GM18907 (cell line): Measurements from ENCODE around the gene TMEM108.

ENCODE experiments used
- ATAC-seq: cut with Tn5 transposase; IDR thresholded peaks from one replicate; pipeline ENCODE4 v1.9.1; 2021; ENCODE audit warnings: mild to moderate bottlenecking, moderate library complexity; ENCODE audit not compliant: unreplicated experiment

Gene TMEM108

DNA sequence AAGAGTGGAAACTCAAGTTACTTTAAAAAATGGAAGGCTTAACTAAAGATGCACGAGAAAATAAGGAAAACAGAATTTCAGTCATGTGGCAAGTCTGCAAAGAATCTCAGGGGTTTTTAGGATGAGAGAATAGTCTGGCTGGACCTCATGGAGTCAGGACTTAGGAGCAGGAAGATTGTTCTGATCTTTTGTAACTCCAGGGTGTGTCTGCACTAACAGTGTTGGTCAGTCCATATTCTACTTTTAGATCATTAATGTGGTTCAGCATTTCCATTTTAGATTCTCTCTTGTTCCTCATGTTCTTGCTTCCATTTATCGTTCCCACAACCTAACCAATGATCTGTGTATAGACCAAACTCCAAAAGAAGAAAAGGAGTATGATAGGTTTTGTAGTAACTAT is 15.3 kb downstream of the TMEM108 start:
- ATAC-seq = no peak

DNA sequence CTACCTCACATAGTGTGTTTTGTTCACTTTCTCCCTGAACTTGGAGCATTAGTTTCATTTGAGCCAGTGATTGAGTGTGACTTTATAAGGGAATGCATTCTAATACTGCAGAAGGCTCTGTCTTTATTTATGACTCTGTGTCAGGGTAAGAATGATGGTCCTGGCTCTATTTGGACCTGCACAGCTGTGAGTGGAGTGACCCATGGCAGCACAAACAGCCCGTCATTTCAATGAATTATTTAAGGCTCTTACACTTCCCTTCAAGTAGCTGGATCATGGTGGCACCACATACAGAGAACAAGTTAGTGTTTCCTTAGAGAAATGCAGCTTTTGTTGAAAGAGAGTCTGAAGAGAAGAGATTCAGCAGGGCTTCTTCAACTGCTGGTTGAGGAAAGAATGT is 16.4 kb downstream of the TMEM108 start:
- no peak for ATAC-seq

DNA sequence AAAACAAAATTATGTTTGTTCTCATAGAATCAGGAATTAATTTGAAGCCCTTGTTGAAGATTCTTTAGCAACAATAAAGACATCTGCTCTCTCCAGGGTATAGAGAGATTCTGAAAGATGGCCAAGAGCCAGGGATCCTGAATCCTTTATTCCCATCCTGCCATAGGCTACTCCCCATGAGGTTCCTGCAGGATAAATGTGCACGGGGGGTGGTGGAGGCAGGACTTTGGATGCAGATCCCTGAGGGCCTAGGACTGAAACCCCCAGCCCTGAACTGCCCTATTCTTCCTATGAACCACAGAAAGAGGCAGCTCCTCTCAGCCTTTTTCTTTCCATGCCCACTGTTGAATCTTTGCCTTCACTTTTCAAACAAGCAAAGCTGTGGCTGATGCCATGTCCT is 17.1 kb downstream of the TMEM108 start:
- no peak for ATAC-seq

DNA sequence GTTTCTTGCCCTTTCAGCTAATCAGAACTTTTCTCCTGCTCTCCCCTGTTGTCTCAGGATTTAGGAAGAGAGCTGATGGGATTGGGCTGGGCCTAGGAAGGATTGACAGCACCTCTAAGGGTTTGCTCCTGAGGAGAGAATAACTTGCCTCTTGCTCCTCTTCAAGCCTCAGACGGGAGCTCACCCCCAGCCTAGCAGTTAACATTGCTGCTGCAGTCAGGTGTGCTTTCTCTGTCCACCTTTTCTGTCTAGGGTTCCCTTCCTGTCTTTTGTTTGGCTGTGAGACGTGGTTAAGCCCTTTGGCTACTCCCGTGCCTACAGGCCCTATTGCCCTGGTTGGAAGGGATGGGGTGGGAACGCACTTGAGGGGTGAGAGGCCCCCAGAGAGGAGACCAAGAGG is 20.1 kb downstream of the TMEM108 start:
- ATAC-seq = no peak

DNA sequence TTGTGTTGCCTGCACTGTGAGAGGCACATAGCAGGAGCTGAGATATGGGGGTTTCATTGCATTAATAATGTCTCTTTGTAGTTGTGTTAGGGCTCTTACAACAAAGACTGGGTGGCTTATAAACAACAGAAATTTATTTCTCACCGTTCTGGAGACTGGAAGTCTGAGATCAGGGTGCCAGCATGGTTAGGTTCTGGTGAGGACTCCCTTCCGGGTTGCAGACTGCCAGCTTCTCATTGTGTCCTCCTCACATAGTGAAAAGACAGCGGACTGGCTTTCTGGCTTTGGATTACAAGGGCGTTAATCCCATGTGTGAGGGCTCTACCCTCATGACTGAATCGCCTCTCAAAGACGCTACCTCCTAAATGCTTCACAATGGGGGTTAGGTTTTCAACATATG is 20.6 kb downstream of the TMEM108 start:
- no peak for ATAC-seq

DNA sequence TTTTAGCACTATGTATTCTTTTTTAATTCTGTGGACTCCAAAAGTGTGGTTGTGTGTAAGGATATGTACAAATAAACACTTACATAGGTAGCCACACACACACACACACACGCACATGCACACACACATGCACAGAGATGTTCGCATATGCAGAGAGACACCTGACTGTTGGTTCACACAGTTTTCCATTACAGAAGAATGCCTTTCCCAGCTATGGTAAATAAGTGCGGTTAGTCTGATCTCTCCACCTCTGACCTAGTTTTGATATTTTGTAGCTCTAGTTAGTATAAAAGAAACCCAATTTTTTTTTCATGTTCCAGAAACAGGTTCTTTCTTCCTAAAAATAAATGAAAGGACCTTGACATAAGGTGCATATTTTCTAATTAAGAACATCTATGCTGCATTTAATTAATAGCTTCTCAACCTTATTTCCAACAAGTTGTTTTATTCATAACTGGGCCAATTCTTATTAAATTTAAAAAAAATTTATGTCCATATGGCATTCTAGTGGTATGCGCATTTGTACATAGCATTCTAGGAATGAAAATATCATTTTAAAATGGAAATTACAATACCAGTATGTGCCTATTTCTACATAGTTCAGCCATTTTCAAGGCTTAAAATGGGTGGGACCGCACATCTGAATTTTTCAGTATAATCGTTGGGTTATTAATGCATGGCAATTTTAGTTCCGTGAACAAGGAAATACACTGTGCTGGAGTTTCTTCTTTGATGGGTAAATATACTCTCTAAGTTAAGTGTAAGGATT is 27.2 kb downstream of the TMEM108 start:
- no peak for ATAC-seq

DNA sequence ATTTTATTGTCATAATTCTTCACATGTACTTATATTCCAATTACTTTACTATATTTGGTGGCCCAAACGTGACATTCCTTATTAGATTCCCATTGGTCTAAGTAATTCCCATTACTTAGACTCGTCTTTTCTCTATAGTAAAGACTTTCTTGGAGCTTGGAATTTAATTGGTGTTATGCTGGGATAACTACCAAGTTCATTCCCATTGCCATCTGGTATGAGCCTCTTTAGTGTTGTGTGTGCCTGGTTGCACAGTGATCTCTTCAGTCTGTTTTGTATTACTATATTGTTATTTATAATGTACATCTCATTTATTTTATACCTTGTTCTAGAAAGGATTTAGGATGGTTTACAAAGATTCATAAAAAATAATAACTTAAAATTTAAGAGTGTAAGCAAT is 27.8 kb downstream of the TMEM108 start:
- ATAC-seq = no peak

DNA sequence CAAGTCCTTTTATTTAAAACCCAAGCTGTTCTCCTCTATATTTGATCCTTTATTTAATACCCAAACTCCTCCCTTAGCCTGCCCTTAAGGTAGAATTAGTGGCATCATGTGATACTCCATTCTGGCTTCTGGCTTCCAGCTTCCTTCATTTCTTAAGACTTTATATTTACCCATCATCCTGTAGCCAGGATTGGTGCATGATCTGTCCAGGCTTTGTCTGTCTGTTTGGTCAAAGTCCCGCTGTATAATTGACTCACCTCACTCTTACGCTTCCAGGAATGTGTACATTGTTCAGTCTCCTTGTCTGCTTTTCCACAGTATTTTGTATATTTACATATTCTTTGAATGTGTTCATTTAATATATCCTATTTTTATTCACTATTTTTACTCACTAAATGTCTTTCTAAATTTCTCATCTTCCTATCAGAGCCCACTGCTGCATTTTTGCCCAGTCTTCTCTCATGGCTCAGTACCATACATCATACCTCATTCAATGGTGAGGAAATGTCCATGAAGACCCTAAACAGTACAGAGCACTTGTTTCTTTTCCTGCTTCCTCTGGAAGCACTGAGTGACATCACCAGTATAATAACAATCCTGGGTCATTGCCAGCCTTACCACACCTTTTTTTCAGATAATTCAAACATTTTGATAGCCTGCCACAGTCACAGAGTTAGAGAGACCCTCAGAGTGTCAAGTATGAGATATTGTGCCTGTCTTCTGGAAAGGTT is 31.5 kb downstream of the TMEM108 start:
- no peak for ATAC-seq

DNA sequence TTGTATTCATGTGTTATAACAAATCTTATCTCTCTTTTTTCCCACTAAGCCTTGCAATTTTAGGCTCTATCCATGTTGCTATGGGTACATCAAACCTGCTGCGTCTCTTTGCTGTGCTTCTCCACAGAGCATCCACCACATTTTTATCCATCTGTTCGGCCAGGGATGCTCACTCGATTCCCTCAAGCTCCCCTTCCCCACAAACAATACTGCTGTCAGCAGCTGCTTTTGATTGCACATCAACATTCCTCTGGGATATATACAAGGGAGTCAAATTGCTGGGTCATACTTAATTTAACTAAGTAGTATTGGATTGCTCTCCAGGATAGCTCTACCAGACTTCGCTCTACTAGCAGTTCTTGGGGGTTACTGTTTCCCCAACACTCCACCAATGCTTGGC is 36.8 kb downstream of the TMEM108 start:
- no peak for ATAC-seq

DNA sequence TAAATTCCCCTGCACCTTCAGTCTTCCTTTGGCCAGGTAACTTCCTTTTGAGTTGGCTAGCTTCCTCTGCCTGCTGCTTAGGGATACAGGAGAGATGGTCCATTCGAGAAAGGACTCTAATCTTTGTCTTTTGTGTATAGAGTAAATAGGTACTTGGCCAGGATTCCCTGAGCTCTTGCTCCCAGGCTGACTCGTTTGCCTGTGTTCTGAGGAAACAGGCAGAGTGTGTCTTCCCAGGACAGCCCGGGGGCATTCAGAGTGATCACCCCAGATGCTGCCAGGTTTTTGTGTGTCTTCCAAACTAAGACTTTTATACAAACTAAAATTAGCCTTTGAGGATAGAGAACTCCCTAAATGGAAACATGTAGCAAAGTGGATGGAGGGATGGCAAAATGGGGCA is 39.5 kb downstream of the TMEM108 start:
- ATAC-seq = no peak

DNA sequence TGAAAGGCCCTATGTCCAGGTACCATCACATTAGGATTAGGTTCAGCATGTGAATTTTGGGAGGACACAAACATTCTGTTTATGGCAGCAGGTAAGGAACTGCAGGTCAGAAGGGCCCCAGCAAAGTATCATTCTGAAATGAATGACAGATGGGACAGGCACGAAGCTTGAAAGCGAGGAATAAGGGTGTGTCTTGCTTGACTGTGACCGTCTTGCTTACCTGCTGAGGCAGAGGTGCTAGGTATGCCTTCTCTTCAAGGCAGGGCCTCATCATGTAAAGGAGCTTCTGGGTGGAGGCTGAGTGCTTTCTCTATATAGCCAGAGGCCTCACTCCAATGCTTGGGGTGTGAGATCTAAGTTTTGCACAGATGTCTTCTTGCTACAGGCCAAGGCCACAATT is 41.4 kb downstream of the TMEM108 start:
- ATAC-seq = no peak

DNA sequence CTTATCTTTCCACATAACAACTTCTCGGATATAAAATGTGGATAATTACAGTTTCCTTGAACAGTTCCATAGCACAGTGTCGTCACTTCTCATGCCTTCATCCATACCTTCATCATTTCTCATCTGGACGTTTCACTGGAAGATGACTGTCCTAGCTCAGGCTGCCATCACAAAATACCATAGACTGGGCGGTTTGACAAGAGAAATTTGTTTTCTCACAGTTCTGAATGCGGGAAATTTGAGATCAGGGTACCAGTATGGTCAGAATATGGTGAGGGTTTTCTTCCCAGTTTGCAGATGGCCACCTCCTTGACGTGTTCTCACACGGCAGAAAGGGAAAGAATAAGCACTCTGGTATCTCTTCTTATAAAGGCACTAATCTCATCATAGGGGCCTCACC is 42.8 kb downstream of the TMEM108 start:
- no peak for ATAC-seq

DNA sequence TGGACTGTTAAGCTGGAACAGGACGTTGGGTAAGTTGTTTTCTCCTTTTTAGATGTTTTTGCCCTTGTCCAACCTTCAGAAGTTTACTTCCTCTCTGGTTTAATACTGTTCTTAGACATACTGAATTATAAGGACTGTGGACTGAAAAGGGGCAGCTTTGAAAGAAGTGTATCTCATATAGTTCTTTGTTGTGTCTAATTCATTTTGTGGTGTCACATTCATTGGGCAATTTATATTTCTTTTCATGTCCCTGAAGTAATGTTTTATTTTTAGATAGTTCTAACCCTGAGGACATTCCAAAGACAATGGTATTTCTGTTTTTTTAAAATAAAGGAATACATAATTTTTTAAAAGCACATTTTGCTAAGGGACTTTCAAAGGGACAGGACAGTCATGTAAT is 45.2 kb downstream of the TMEM108 start:
- ATAC-seq = no peak

DNA sequence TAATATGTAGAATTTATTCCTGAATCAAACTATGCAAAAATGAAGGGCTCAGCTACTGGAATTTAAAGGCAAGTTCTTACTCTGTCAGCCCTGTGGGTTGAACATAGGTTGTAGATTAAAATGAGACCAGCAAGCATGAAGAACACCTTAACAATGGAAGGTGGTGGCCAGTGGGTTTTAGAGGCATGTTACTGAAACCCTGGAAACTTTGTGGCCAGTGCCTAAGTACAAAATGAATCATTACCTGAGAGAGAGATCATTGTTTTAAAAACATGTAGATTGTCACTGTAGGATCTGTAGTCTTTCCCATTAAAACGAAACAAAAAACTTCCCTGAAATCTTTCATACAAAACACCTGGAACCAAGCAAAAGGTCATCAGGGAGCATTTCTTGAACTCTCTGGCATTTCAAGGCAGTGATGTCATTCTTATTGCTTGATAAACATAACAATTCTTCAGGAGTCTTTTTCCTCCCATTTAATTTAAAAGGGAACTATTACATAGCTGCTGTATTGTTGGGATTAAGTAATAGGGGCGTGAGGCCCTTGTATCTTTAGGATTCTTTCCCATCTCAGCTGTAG is 51.8 kb downstream of the TMEM108 start:
- no peak for ATAC-seq

DNA sequence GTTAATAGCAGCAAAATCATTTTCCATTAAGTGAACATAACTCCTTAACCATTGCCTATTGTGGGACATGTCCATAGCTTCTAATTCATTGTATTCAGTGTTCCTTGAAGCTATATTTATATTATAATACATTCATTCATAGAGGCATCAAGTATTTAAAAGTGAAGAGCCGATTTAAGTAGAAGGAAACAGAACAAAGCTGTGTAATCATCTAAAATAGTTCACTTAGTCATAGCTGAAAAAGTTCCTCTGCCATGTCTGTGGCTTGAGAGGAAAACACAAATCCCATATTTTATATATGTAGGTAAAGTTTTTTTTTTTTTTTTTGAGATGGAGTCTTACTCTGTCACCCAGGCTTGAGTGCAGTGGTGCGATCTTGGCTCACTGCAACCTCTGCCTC is 54.5 kb downstream of the TMEM108 start:
- no peak for ATAC-seq

DNA sequence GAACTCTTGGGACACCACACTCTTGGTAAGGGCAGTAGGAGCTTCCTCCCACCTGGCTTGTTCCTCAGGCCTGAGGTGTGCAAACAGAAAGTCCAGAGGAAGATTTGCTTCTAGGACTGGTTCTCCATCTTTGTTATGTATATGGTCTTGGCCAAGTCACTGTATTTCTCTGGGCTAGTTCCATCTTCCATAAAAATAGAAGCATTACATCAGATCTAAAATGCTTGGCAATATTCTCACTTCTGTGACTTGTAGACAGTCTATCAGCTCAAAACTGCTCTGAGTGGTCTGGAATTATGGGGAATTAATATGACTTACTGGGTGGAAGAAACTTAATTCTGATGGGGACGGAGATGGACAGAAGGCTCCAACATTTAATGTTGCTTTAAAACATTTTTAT is 55.2 kb downstream of the TMEM108 start:
- no peak for ATAC-seq

DNA sequence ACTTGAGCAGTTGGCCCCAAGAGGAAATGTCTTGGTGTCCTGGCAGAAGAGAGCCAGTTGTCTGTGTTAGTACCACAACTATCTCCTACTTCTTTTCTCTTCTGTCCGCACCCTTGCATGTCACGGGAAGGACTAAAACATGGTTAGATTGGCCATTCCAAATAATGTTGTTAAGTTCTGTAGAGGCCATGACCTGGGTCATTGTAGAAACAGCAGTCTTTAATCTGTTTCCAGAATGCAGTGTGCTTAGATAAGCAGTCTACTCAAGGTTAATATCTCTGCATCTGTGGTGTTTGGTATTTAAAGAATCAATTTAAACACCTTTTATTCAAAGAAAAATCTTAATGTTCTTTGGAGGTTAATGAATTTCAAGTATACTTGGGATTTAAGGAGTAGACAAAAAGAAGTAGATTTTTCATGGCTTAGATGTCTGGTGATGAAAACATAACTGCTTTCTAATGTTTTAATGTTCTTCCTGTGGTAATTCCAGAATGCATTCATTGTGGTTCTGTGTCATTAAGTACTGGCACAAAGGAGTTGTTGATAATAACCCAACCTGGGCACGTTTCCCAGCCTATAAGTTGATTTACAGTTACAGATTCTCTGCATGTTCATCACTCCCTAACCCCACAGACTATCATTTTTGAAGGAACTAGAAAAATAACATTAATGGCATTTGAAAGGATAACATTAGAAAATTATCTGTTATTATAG is 58.9 kb downstream of the TMEM108 start:
- ATAC-seq = no peak

DNA sequence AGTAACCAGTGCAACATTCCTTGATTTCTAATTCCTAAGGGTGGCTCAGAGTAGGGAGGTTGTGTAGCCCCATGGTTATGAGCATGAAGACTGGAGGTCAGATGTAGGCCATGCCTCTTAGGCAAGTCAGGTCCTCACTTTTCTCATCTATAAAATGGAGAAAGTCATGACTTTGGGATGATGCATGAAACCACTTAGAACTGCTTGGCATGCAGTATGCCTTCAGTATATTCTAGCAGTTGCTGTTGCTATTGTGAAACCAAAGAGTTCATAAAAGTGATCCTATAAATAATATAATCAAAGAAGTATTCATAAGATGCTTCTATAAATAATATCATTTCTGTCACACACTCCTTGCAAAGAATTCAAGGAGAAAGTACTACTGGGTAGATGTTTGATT is 65.5 kb downstream of the TMEM108 start:
- no peak for ATAC-seq

DNA sequence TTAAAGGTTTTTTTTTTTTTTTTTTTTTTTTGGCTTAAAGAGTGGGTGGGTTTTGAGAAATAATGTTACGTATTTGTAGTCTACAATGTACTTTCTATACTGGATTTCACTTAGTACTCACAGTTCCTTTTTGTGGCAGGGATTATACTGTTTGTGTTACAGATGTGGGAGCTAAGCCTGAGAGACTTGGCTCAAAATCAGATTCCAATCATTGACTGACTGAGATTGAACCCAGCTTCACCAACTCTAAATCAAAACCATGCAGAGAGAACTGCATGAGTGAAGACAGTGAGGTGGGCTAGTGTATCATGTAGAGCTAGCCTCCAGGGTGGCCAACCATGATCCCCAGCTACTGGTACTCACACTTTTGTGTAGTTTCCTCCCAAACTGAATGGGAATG is 68.0 kb downstream of the TMEM108 start:
- no peak for ATAC-seq

DNA sequence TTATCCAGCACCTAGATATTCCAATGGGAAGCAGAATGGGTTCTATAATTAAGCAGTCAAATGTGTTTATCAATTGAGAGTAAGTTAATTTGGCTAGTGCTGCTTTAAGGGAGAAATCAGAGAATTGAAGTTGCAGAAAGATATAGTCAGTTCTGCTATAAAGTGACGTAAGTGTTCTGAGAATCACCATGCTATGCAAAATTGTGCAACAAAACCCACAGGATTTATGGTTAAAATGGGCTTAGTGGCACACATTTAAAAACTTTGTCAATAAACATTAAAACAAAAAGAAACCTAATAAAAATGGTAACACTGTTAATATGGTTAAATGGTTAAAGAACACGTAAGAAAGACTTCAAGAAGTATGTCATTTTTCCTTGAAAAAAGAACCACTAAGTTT is 74.5 kb downstream of the TMEM108 start:
- no peak for ATAC-seq

DNA sequence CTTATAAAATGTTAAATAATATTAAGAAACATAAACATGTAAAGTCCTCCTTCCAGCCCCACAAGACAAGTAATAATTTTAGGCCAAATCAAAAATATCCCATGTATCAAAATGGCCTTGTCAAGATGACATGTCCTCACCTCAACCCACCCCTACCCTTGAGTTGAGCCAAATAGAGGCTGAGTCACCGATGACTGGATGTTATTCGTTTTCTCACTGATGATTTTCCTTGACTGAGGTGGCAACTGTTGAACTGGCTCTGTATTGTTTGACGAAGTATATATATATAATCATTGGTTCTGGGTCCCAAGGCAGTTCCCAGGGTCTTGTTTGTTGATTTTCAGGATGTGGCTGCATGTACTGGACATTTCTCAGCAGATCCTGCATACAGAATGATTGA is 75.3 kb downstream of the TMEM108 start:
- ATAC-seq = no peak
